ENCODE data around the gene TBC1D10B. TPM values are rescaled to one million over a fixed set of nuclear protein-coding genes. Genes with fewer than 3 reads are reported as not detected.
"Not testable (repeated sequence)": the region's sequence is repeated elsewhere in the genome, so short reads cannot be mapped to it uniquely, and the experiment has no call there.

TBC1D10B gene
- total and polyA plus RNA-seq, 9 of the 15 experiments (the other 6 are each of a cell fraction or from before 2014, with no cell fraction given) = 2.2 to 55.4 (median 17.5) TPM

DNA sequence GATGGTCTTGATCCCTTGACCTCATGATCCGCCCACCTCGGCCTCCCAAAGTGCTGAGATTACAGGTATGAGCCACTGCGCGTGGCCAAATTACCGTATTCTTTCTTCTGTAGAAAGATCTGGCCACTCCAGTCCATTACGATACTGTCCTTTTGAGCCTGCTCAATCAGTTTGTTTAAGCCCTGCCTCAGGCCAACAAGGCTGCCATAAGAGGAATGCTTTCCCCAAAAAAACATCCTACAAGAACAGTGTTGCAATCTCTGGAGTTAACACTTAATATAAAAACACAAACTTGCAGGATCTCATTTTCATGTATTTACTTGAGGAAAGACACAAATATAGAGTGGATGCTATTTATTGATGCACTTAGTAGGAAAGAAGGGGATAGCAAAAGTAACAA lies 46.1 kb downstream of the TBC1D10B start:
- H3K79me2 ChIP-seq (ENCODE audit: control insufficient read depth, insufficient read depth, low read length) = peaks cover 14% of the 10 kb centered on the region; the same call in 2 of the 3 replicates
- DNase-seq (ENCODE audit: extremely low read depth in 1 of 4, low spot score in 3 of 4); H3K9me3 ChIP-seq (replicated peaks; ENCODE audit: control insufficient read depth, insufficient read depth, low read depth, low read length); H3K27me3 ChIP-seq (ENCODE audit: control insufficient read depth in 2 of 2, insufficient read depth in 2 of 2, low read length in 2 of 2); intact Hi-C loops (cut with micrococcal nuclease); H3K9me1 ChIP-seq (ENCODE audit: control insufficient read depth, insufficient read depth, low read length); H3K4me3 ChIP-seq; FAIRE-seq; H3K27ac ChIP-seq (ENCODE audit: extremely low read depth, low read depth, low read length); BruUV-seq (replicated peaks); CTCF ChIA-PET (ENCODE audit: low intra/inter-chr PET ratio); H3K9ac ChIP-seq (ENCODE audit: insufficient read depth in 1 of 2, low read depth in 2 of 2, low read length in 2 of 2); H3K4me2 ChIP-seq (ENCODE audit: insufficient read depth, low read length); H4K20me1 ChIP-seq (replicated peaks; ENCODE audit: control insufficient read depth, insufficient read depth, low read length); H3K36me3 ChIP-seq (ENCODE audit: control insufficient read depth, insufficient read depth, low read length); H3K4me1 ChIP-seq (replicated peaks in 1 of 2; ENCODE audit: control insufficient read depth in 2 of 2, insufficient read depth in 2 of 2, low read length in 2 of 2); in situ Hi-C loops (cut with MboI); ATAC-seq; H2AFZ ChIP-seq (ENCODE audit: low read depth, low read length): not testable (repeated sequence)
- 90% methylated on average over 2 of the region's 6 CpGs for WGBS (ENCODE audit: insufficient coverage, low coverage, missing lambda C conversion rate)
- POLR2A ChIA-PET = interaction anchor here (0.6 kb wide), 1 partner anchor 1601 kb away, joined by 3 read pairs; no protein-coding TSS in a partner anchor

DNA sequence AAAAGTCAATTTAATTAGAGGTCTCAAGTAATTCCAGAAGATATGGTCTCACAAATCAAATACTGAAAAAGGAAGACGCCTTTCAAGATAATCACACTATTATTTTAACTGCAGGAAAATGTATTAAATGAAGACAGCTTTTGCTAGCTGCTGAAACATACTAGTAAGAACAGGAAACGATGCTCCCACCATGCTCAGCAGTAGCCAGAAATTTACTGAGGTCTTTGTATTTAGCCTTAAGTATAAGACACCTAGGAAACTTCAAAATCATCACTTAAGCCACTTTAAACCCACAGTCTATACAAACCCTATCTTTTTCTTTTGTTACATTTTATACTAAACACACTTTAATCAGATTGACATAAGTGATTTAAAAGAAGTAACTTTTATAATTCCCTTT lies 51.6 kb downstream of the TBC1D10B start:
- H3K4me1 ChIP-seq (replicated peaks in 1 of 2; ENCODE audit: control insufficient read depth in 2 of 2, insufficient read depth in 2 of 2, low read length in 2 of 2); H3K79me2 ChIP-seq (ENCODE audit: control insufficient read depth, insufficient read depth, low read length); BruUV-seq (replicated peaks); H3K36me3 ChIP-seq (ENCODE audit: control insufficient read depth, insufficient read depth, low read length); CTCF ChIA-PET (ENCODE audit: low intra/inter-chr PET ratio); ATAC-seq; H3K9ac ChIP-seq (ENCODE audit: insufficient read depth in 1 of 2, low read depth in 2 of 2, low read length in 2 of 2); H2AFZ ChIP-seq (ENCODE audit: low read depth, low read length); H4K20me1 ChIP-seq (replicated peaks; ENCODE audit: control insufficient read depth, insufficient read depth, low read length); POLR2A ChIA-PET; H3K4me2 ChIP-seq (ENCODE audit: insufficient read depth, low read length); H3K27ac ChIP-seq (ENCODE audit: extremely low read depth, low read depth, low read length); H3K27me3 ChIP-seq (ENCODE audit: control insufficient read depth in 2 of 2, insufficient read depth in 2 of 2, low read length in 2 of 2); DNase-seq (ENCODE audit: extremely low read depth in 1 of 4, low spot score in 3 of 4); H3K9me1 ChIP-seq (ENCODE audit: control insufficient read depth, insufficient read depth, low read length); FAIRE-seq; H3K4me3 ChIP-seq; H3K9me3 ChIP-seq (replicated peaks; ENCODE audit: control insufficient read depth, insufficient read depth, low read depth, low read length); intact Hi-C loops (cut with micrococcal nuclease): not testable (repeated sequence)
- 100% methylated on average over 1 of the region's 2 CpGs for WGBS (ENCODE audit: insufficient coverage, low coverage, missing lambda C conversion rate)
- in situ Hi-C loops (cut with MboI) = loop anchor here (5.0 kb wide), 1 partner anchor 741 kb away; no protein-coding TSS in a partner anchor

DNA sequence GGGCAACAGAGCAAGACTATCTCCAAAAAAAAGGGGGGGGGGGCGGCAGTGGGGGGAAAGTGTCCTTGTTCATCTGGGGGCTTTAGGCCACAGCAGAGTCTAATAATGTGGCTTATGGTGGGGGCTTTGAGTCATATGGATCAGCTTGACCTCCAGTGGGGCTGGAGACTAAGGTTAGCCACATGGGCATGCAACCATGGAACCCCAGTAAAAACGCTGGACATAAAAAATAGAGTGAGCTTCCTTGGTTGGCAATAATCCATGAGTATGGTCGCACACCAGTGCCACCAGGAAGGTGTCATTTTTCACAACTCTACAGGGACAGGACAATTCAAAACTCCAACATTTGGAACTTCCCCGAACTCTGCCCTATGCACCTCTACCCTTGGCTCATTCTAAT lies 59.4 kb downstream of the TBC1D10B start:
- BruUV-seq (replicated peaks); H2AFZ ChIP-seq (ENCODE audit: low read depth, low read length); H3K9ac ChIP-seq (ENCODE audit: insufficient read depth in 1 of 2, low read depth in 2 of 2, low read length in 2 of 2); POLR2A ChIA-PET; H3K9me3 ChIP-seq (replicated peaks; ENCODE audit: control insufficient read depth, insufficient read depth, low read depth, low read length); intact Hi-C loops (cut with micrococcal nuclease); FAIRE-seq; H3K36me3 ChIP-seq (ENCODE audit: control insufficient read depth, insufficient read depth, low read length); H3K27ac ChIP-seq (ENCODE audit: extremely low read depth, low read depth, low read length); H3K79me2 ChIP-seq (ENCODE audit: control insufficient read depth, insufficient read depth, low read length); H3K4me2 ChIP-seq (ENCODE audit: insufficient read depth, low read length); H4K20me1 ChIP-seq (replicated peaks; ENCODE audit: control insufficient read depth, insufficient read depth, low read length); H3K4me3 ChIP-seq; H3K27me3 ChIP-seq (ENCODE audit: control insufficient read depth in 2 of 2, insufficient read depth in 2 of 2, low read length in 2 of 2); ATAC-seq; H3K9me1 ChIP-seq (ENCODE audit: control insufficient read depth, insufficient read depth, low read length); DNase-seq (ENCODE audit: extremely low read depth in 1 of 4, low spot score in 3 of 4); CTCF ChIA-PET (ENCODE audit: low intra/inter-chr PET ratio); H3K4me1 ChIP-seq (replicated peaks in 1 of 2; ENCODE audit: control insufficient read depth in 2 of 2, insufficient read depth in 2 of 2, low read length in 2 of 2); in situ Hi-C loops (cut with MboI): not testable (repeated sequence)
- WGBS (ENCODE audit: insufficient coverage, low coverage, missing lambda C conversion rate) = 80% methylated on average over 1 of the region's 4 CpGs

DNA sequence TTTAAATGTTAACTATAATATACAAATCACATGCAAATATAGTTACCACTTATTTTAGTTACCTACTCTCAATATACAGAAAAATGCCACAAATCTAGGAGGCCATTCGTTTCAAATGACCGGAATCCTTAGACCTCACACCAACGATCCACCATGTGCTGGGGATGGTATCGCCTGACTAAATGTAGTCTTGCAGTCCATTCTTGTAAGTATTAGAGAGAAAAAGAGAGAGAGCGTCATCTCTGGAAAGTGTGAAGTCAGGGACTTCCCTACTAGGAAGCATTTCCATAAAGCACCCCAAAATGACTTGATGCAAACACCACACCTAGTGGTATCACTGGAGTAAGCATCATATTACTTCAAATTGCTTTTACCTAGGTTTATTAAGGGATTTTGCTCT lies 61.0 kb downstream of the TBC1D10B start:
- H3K36me3 ChIP-seq (ENCODE audit: control insufficient read depth, insufficient read depth, low read length); H4K20me1 ChIP-seq (replicated peaks; ENCODE audit: control insufficient read depth, insufficient read depth, low read length); FAIRE-seq; H3K4me3 ChIP-seq; H3K9me1 ChIP-seq (ENCODE audit: control insufficient read depth, insufficient read depth, low read length); H3K27ac ChIP-seq (ENCODE audit: extremely low read depth, low read depth, low read length); BruUV-seq (replicated peaks); H3K4me2 ChIP-seq (ENCODE audit: insufficient read depth, low read length); H3K27me3 ChIP-seq (ENCODE audit: control insufficient read depth in 2 of 2, insufficient read depth in 2 of 2, low read length in 2 of 2); H3K79me2 ChIP-seq (ENCODE audit: control insufficient read depth, insufficient read depth, low read length); POLR2A ChIA-PET; in situ Hi-C loops (cut with MboI); DNase-seq (ENCODE audit: extremely low read depth in 1 of 4, low spot score in 3 of 4); ATAC-seq; H3K9me3 ChIP-seq (replicated peaks; ENCODE audit: control insufficient read depth, insufficient read depth, low read depth, low read length); H2AFZ ChIP-seq (ENCODE audit: low read depth, low read length); H3K9ac ChIP-seq (ENCODE audit: insufficient read depth in 1 of 2, low read depth in 2 of 2, low read length in 2 of 2); CTCF ChIA-PET (ENCODE audit: low intra/inter-chr PET ratio); H3K4me1 ChIP-seq (replicated peaks in 1 of 2; ENCODE audit: control insufficient read depth in 2 of 2, insufficient read depth in 2 of 2, low read length in 2 of 2); intact Hi-C loops (cut with micrococcal nuclease): not testable (repeated sequence)
- 91% methylated on average over 5 of the region's 5 CpGs for WGBS (ENCODE audit: insufficient coverage, low coverage, missing lambda C conversion rate)

Measured in K562 (cell line).